HepG2 (cell line): Measurements from ENCODE around the gene SMAP2. TPM values are rescaled to one million over a fixed set of nuclear protein-coding genes. Genes with fewer than 3 reads are reported as not detected.

Source experiments
- BORCS8-MEF2B ChIP-seq: sonication (generic); formaldehyde crosslinking; IDR thresholded peaks from 2 replicates; pipeline ENCODE4 v1.8.0; 2022; ENCODE audit warnings: mild to moderate bottlenecking, missing genetic modification reagents
- DBP ChIP-seq: sonication (generic); formaldehyde crosslinking; IDR thresholded peaks from 2 replicates; pipeline ENCODE4 v1.4.0; 2020; ENCODE audit warnings: missing genetic modification reagents; ENCODE audit errors: not compliant biosample characterization
- DPF2 ChIP-seq: sonication (generic); formaldehyde crosslinking; IDR thresholded peaks from 2 replicates; pipeline ENCODE4 v1.4.0; 2020; ENCODE audit warnings: mild to moderate bottlenecking, low read depth, missing genetic modification reagents, borderline replicate concordance
- FOXC1 ChIP-seq: sonication (generic); formaldehyde crosslinking; IDR thresholded peaks from 2 replicates; pipeline ENCODE4 v1.8.0; 2022; ENCODE audit warnings: mild to moderate bottlenecking, missing genetic modification reagents, borderline replicate concordance
- FOXP1 ChIP-seq, 2 experiments: fragments of 450-650 bp in 1 of 2; IDR thresholded peaks; 2 replicates each; pipeline ENCODE4 v1.6.1; 2017 to 2018; ENCODE audit warnings: antibody characterized with exemption in 1 of 2
- HNF1B ChIP-seq: sonication (generic); formaldehyde crosslinking; IDR thresholded peaks from 2 replicates; pipeline ENCODE4 v1.5.1; 2020; ENCODE audit warnings: mild to moderate bottlenecking, moderate library complexity, missing genetic modification reagents
- KAT7 ChIP-seq: IDR thresholded peaks from 2 replicates; pipeline ENCODE4 v1.6.1; 2018; ENCODE audit warnings: borderline replicate concordance, missing compliant biosample characterization
- KLF6 ChIP-seq: IDR thresholded peaks from 2 replicates; pipeline ENCODE4 v1.8.0; 2016; ENCODE audit warnings: missing biosample characterization, missing genetic modification reagents
- PBX3 ChIP-seq: sonication (generic); formaldehyde crosslinking; IDR thresholded peaks from 2 replicates; pipeline ENCODE4 v1.8.1; 2023; ENCODE audit warnings: missing genetic modification reagents, inconsistent platforms, borderline replicate concordance
- RFX5 ChIP-seq: IDR thresholded peaks from 2 replicates; pipeline ENCODE4 v1.6.1; 2011; ENCODE audit warnings: low read depth, low read length, improper control_type of control experiment
- SKIL ChIP-seq: sonication (generic); formaldehyde crosslinking; IDR thresholded peaks from 2 replicates; pipeline ENCODE4 v1.8.0; 2022; ENCODE audit warnings: missing genetic modification reagents, mild to moderate bottlenecking, moderate library complexity, borderline replicate concordance
- ZNF234 ChIP-seq: sonication (generic); formaldehyde crosslinking; conservative IDR thresholded peaks from 2 replicates; pipeline ENCODE4 v1.5.1; 2020; ENCODE audit warnings: mild to moderate bottlenecking, missing genetic modification reagents
- ZNF317 ChIP-seq: sonication (generic); formaldehyde crosslinking; IDR thresholded peaks from 2 replicates; pipeline ENCODE4 v1.5.0; 2020; ENCODE audit warnings: mild to moderate bottlenecking, missing genetic modification reagents
- ZNF451 ChIP-seq: sonication (generic); formaldehyde crosslinking; IDR thresholded peaks from 2 replicates; pipeline ENCODE4 v1.5.0; 2020; ENCODE audit warnings: mild to moderate bottlenecking, missing genetic modification reagents
- ZNF513 ChIP-seq: sonication (generic); formaldehyde crosslinking; conservative IDR thresholded peaks from 2 replicates; pipeline ENCODE4 v1.5.0; 2020; ENCODE audit warnings: missing genetic modification reagents
- ZNF547 ChIP-seq: sonication (generic); formaldehyde crosslinking; IDR thresholded peaks from 2 replicates; pipeline ENCODE4 v1.5.1; 2020; ENCODE audit warnings: mild to moderate bottlenecking, missing genetic modification reagents
- ZNF557 ChIP-seq: sonication (generic); formaldehyde crosslinking; IDR thresholded peaks from 2 replicates; pipeline ENCODE4 v1.4.0; 2020; ENCODE audit warnings: missing genetic modification reagents
- ZNF775 ChIP-seq: sonication (generic); formaldehyde crosslinking; IDR thresholded peaks from 2 replicates; pipeline ENCODE4 v1.4.0; 2020; ENCODE audit warnings: missing genetic modification reagents, mild to moderate bottlenecking, moderate library complexity, borderline replicate concordance
- ZSCAN31 ChIP-seq: sonication (generic); formaldehyde crosslinking; IDR thresholded peaks from 2 replicates; pipeline ENCODE4 v1.5.0; 2020; ENCODE audit warnings: low read depth, mild to moderate bottlenecking, missing genetic modification reagents
- ZSCAN9 ChIP-seq: IDR thresholded peaks from 2 replicates; pipeline ENCODE4 v1.6.1; 2016; ENCODE audit warnings: borderline replicate concordance
- polyA plus RNA-seq, 8 experiments: library from polyadenylated mRNA; depleted of rRNA in 3 of 8; stranded (reverse) in 7 of 8; unstranded in 1 of 8; fragments of >200 nt; fragmentation: Illumina TruSeq in 4 of 8; extraction: Trizol in 4 of 8; gene quantifications; 2 replicates each; pipeline versions ENCODE4 v1.2.1 to v1.2.3, GENCODE V29; 2011 to 2016; ENCODE audit warnings: low read depth in 4 of 8, missing spikeins in 1 of 8, mixed read lengths in 1 of 8; ENCODE audit not compliant: insufficient read depth in 1 of 8
- total RNA-seq, 5 experiments: library from RNA; depleted of rRNA; stranded (reverse); fragments of >200 nt; fragmentation: Illumina TruSeq; extraction: Trizol; gene quantifications; 2 replicates each; pipeline ENCODE4 v1.2.3, GENCODE V29; 2016; ENCODE audit warnings: low read depth in 1 of 5

Gene SMAP2
- total and polyA plus RNA-seq, 2 of the 13 experiments (the other 11 are each of a cell fraction or from before 2014, with no cell fraction given), result 19.0 to 22.3 TPM

GRCh38 chr1:40449684-40450494, 76.4 kb downstream of the SMAP2 start, which contains the start of gene ZFP69B (continued):
- 0 out of 2 replicates have a peak, but pooled peaks have one; percentile 32 for TF ChIP-seq SKIL
- TF ChIP-seq FOXC1 (CRISPR knock-in tag), result no peak; the same call in 1 of the 2 replicates
- TF ChIP-seq HNF1B (CRISPR knock-in tag), result peak; percentile 63; the same call in 1 of the 2 replicates
- no peak for TF ChIP-seq ZNF234 (CRISPR knock-in tag)
- TF ChIP-seq ZNF775 (CRISPR knock-in tag), result no peak
- TF ChIP-seq FOXP1 (IDR thresholded peaks at IDR 0.05), result no peak
- no peak for TF ChIP-seq FOXP1 (CRISPR knock-in tag; IDR thresholded peaks at IDR 0.05)
- TF ChIP-seq KAT7 (CRISPR knock-in tag), result peak; percentile 70; the same call in 1 of the 2 replicates
- peak; percentile 61; the same call in 1 of the 2 replicates for TF ChIP-seq ZNF547 (CRISPR knock-in tag)
- TF ChIP-seq ZSCAN31 (CRISPR knock-in tag), result 0 out of 2 replicates have a peak, but pooled peaks have one; percentile 46
- TF ChIP-seq ZNF451, result peak; percentile 78; the same call in 1 of the 2 replicates
- peak; percentile 26; the same call in 1 of the 2 replicates for TF ChIP-seq BORCS8-MEF2B
- no peak for TF ChIP-seq DBP (CRISPR knock-in tag)
- 0 out of 2 replicates have a peak, but pooled peaks have one; percentile 17 for TF ChIP-seq ZNF557 (CRISPR knock-in tag)
- TF ChIP-seq PBX3 (CRISPR knock-in tag), result no peak
- TF ChIP-seq ZNF513 (CRISPR knock-in tag), result no peak
- TF ChIP-seq RFX5, result no peak
- peak; percentile 25; the same call in 1 of the 2 replicates for TF ChIP-seq DPF2 (CRISPR knock-in tag)
- peak; percentile 61; the same call in 1 of the 2 replicates for TF ChIP-seq KLF6 (CRISPR knock-in tag)
- TF ChIP-seq ZNF317 (CRISPR knock-in tag), result peak; percentile 16
- no peak for TF ChIP-seq ZSCAN9 (CRISPR knock-in tag)
